Gastrocnemius medialis (tissue), 4 donors: ENCODE data around the gene BLOC1S4. TPM values are rescaled to one million over a fixed set of nuclear protein-coding genes. Genes with fewer than 3 reads are reported as not detected.

Experiments
- ATAC-seq, 2 donors: fragments of 150-250 bp; one replicate each; pipeline ENCODE4 v1.9.1; 2016
- DNase-seq, 2 donors: peaks; one replicate each; pipeline ENCODE4 v3.0.0-alpha.2; 2019
- H3K27ac ChIP-seq, 4 donors: fragments of 200-600 bp; sonication (generic); 1 replicate in 1 of 4; 2 replicates in 3 of 4; pipeline ENCODE4 v1.5.1; 2016 to 2018; ENCODE audit warnings: mild to moderate bottlenecking in 2 of 4, moderate library complexity in 1 of 4
- H3K27me3 ChIP-seq, 3 donors: fragments of 200-600 bp; sonication (generic) in 2 of 3; 1 replicate in 1 of 3; 2 replicates in 2 of 3; pipeline versions ENCODE4 v1.5.1 to v1.6.0; 2016 to 2019; ENCODE audit warnings: mild to moderate bottlenecking in 1 of 3, moderate library complexity in 1 of 3
- H3K36me3 ChIP-seq, 2 donors: fragments of 200-600 bp; sonication (generic) in 1 of 2; one replicate each; pipeline ENCODE4 v1.5.1; 2017 to 2018
- H3K4me1 ChIP-seq, 2 donors: fragments of 200-600 bp; sonication (generic) in 1 of 2; one replicate each; pipeline ENCODE4 v1.5.1; 2016 to 2017; ENCODE audit warnings: mild to moderate bottlenecking in 2 of 2
- H3K4me3 ChIP-seq, 4 donors: fragments of 200-600 bp; sonication (generic) in 3 of 4; 1 replicate in 1 of 4; 2 replicates in 3 of 4; pipeline ENCODE4 v1.5.1; 2016 to 2019; ENCODE audit warnings: mild to moderate bottlenecking in 2 of 4
- H3K9me3 ChIP-seq, 3 donors: fragments of 200-600 bp; sonication (generic) in 2 of 3; 1 replicate in 1 of 3; 2 replicates in 2 of 3; pipeline ENCODE4 v1.5.1; 2016 to 2019
- POLR2A ChIP-seq, 2 donors: fragments of 450-650 bp; IDR thresholded peaks; one replicate each; pipeline ENCODE4 v1.6.1; 2017; ENCODE audit warnings: antibody characterized with exemption in 2 of 2, mild to moderate bottlenecking in 2 of 2, moderate library complexity in 2 of 2
- in situ Hi-C, 4 donors: fragments of 200-750 bp; cut with MboI; loops; one replicate each; pipeline versions ENCODE4 v1.15.0 to v1.8.0; 2017; ENCODE audit warnings: low sequenced_read_pairs in 4 of 4
- intact Hi-C: fragments of 100-400 bp; cut with DNase I; formaldehyde crosslinking; loops from one replicate; pipeline ENCODE4 v1.15.1; 2023; ENCODE audit warnings: low total_unique reads
- total RNA-seq, 4 donors: library from RNA; depleted of rRNA; stranded (reverse); fragments of >200 nt; gene quantifications; one replicate each; pipeline versions ENCODE4 v1.1.0 to v1.2.3, GENCODE V29; 2016
- TF ChIP-seq, protein P1 (sequence below), 5 experiments: fragments of 450-650 bp in 3 of 5; fragments of 200-600 bp in 2 of 5; sonication (generic) in 2 of 5; IDR thresholded peaks in 4 of 5; conservative IDR thresholded peaks in 1 of 5; 1 replicate in 4 of 5; 2 replicates in 1 of 5; pipeline ENCODE4 v1.5.1; 2016 to 2019; ENCODE audit warnings: antibody characterized with exemption in 5 of 5, mild to moderate bottlenecking in 3 of 5, moderate library complexity in 3 of 5

BLOC1S4 gene
- total RNA-seq, 4 donors from 2014 or later = 15.7 to 25.7 (median 22.3) TPM

DNA sequence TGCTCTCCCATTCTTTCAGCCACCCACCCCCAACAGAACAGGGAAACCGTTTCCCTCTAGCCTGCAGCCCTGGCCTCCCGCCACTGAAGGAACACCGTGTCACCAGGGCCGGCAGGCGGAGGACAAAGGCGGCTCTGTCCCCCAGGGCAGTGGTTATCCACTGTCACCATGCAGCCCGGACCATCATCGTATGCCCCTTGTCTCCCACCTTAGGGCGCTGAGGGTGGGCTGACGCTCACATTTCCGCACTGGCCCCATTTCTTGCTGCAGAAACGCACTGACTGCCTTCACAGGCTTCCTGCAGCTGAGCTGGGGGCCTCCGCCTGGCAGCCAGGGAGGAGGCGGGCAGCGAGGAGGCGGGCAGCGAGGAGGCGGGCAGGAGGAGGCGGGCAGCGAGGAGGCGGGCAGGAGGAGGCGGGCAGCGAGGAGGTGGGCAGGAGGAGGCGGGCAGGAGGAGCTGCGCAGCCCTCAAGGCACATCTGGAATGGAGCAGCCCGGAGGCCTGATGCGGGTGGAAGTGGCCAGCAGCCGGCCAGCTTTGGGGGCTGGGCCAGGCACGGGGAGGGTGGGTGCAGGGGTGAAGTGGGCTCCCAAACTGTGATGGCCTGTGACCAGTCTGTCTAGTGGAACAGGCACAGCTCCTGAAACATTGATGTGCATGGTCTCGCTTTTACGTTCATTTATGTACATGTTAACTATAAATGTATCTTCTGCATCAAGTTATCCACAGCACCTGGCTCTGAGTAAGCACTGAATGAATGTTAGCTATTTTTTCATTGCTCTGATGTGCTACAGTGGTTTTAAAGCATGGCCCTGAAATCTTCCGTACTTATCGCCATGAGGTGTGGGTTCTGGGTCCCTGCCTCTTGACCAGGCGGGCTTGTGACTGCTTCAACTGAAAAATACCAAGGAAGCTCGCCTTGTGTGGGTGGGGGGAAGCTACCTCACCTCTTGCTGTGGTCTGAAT lies 46.0 kb downstream of the BLOC1S4 start:
- Histone ChIP-seq H3K36me3 (no peaks in the 10 kb centered on the region), H3K27ac (no peak overlapping the region), H3K27me3 (no peaks in the 10 kb centered on the region), H3K9me3 (no peaks in the 10 kb centered on the region), H3K4me1 (no peaks in the 10 kb centered on the region), H3K4me3 (no peak overlapping the region)
- no peak for DNase-seq
- ATAC-seq = no peak
- intact Hi-C loops = no loop called here
- TF ChIP-seq POLR2A (IDR thresholded peaks at IDR 0.05) = no peak
- TF ChIP-seq, protein P1, sequence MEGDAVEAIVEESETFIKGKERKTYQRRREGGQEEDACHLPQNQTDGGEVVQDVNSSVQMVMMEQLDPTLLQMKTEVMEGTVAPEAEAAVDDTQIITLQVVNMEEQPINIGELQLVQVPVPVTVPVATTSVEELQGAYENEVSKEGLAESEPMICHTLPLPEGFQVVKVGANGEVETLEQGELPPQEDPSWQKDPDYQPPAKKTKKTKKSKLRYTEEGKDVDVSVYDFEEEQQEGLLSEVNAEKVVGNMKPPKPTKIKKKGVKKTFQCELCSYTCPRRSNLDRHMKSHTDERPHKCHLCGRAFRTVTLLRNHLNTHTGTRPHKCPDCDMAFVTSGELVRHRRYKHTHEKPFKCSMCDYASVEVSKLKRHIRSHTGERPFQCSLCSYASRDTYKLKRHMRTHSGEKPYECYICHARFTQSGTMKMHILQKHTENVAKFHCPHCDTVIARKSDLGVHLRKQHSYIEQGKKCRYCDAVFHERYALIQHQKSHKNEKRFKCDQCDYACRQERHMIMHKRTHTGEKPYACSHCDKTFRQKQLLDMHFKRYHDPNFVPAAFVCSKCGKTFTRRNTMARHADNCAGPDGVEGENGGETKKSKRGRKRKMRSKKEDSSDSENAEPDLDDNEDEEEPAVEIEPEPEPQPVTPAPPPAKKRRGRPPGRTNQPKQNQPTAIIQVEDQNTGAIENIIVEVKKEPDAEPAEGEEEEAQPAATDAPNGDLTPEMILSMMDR (IDR thresholded peaks at IDR 0.05 in 4 of 5, conservative IDR thresholded peaks at IDR 0.05 in 1 of 5) = no peak
- in situ Hi-C loops = no loop called here

- ATAC-seq = no peak
- intact Hi-C loops = no loop called here
- no peak overlapping the region for H3K27ac ChIP-seq
- peaks cover 2 to 10% of the 10 kb centered on the region in 2 donors for H3K4me1 ChIP-seq
- no peak overlapping the region for H3K4me3 ChIP-seq
- DNase-seq = no peak
- TF ChIP-seq, protein P1 (IDR thresholded peaks at IDR 0.05 in 4 of 5, conservative IDR thresholded peaks at IDR 0.05 in 1 of 5) = no peak
- TF ChIP-seq POLR2A (IDR thresholded peaks at IDR 0.05) = no peak
- in situ Hi-C loops = no loop called here
- H3K36me3 ChIP-seq = no peaks in the 10 kb centered on the region
- H3K9me3 ChIP-seq = no peaks in the 10 kb centered on the region
- no peaks in the 10 kb centered on the region for H3K27me3 ChIP-seq
Observed at GRCh38 chr4:6763330-6763851, 47.4 kb downstream of the BLOC1S4 start.

- intact Hi-C loops (no loop called here), in situ Hi-C loops (no loop called here)
- no peaks in the 10 kb centered on the region for H3K36me3 ChIP-seq
- H3K9me3 ChIP-seq = no peaks in the 10 kb centered on the region
- no peak for TF ChIP-seq POLR2A (IDR thresholded peaks at IDR 0.05)
- TF ChIP-seq, protein P1 (IDR thresholded peaks at IDR 0.05 in 4 of 5, conservative IDR thresholded peaks at IDR 0.05 in 1 of 5) = no peak
- H3K4me3 ChIP-seq = no peak overlapping the region
- no peaks in the 10 kb centered on the region for H3K27me3 ChIP-seq
- DNase-seq (no peak), ATAC-seq (no peak)
- H3K27ac ChIP-seq = no peak overlapping the region
- peaks cover 10 to 25% of the 10 kb centered on the region in 2 donors for H3K4me1 ChIP-seq
Observed at GRCh38 chr4:6764976-6765620, 49.1 kb downstream of the BLOC1S4 start.

DNA sequence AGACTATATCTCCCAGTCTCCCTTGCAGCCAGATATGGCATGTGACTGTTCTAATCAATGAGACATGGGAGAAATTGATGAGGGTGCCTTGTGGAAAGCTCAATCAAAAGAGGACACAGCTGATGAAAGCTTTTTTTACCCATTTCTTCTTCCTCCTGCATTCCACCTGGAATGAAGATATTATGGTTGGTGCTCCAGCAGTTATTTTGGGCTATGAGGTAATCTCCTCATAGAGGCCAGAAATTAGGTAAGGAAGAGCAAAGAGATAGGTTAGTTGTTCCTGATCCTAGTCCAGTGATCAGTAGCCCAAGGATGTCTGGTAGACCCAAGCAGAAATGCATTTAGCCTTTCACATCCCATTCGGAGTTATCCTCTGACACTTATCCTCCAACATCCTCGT lies 49.7 kb downstream of the BLOC1S4 start:
- H3K27ac ChIP-seq = no peak overlapping the region
- DNase-seq (no peak), ATAC-seq (no peak)
- in situ Hi-C loops = no loop called here
- H3K4me1 ChIP-seq = peaks cover 16 to 31% of the 10 kb centered on the region in 2 donors
- no peaks in the 10 kb centered on the region for H3K9me3 ChIP-seq
- no peaks in the 10 kb centered on the region for H3K36me3 ChIP-seq
- intact Hi-C loops = no loop called here
- H3K27me3 ChIP-seq = no peaks in the 10 kb centered on the region
- no peak overlapping the region for H3K4me3 ChIP-seq
- TF ChIP-seq, protein P1 (IDR thresholded peaks at IDR 0.05 in 4 of 5, conservative IDR thresholded peaks at IDR 0.05 in 1 of 5) = no peak
- no peak for TF ChIP-seq POLR2A (IDR thresholded peaks at IDR 0.05)

Other genes starting within 250 kb of the BLOC1S4 start
- 1 to 10 TPM in 1 of 4 donors, under 1 TPM in 3; 0.44 to 2.7 (median 0.62) TPM for gene PPP2R2C, start 243.6 kb upstream of the BLOC1S4 start, total RNA-seq
- 1 to 10 TPM; 3.3 to 5.6 (median 4.5) TPM for gene MAN2B2, start 141.0 kb upstream of the BLOC1S4 start, total RNA-seq
- 100 to 1,000 TPM; 180 to 281 (median 206) TPM for gene MRFAP1, start 75.5 kb upstream of the BLOC1S4 start, total RNA-seq
- gene S100P, start 22.3 kb upstream of the BLOC1S4 start, total RNA-seq = 1 to 10 TPM in 1 of 4 donors, not detected in 3; 1.2 TPM
- 10 to 100 TPM; 43.8 to 54.6 (median 46.9) TPM for gene MRFAP1L1, start 6.3 kb upstream of the BLOC1S4 start, total RNA-seq
- 10 to 100 TPM; 39.1 to 66.4 (median 60.4) TPM for gene KIAA0232, start 66.6 kb downstream of the BLOC1S4 start, total RNA-seq
- 10 to 100 TPM; 36.0 to 56.2 (median 41.4) TPM for gene TBC1D14, start 193.7 kb downstream of the BLOC1S4 start, total RNA-seq